HEK293 (cell line): ENCODE measurements around the gene NOXO1.
"Not testable (repeated sequence)": the region's sequence is repeated elsewhere in the genome, so short reads cannot be mapped to it uniquely, and the experiment has no call there.

ENCODE experiments used
- CTCF ChIA-PET: fragments of 350-600 bp; formaldehyde crosslinking; extraction: SDS; loops from one replicate; lab custom pipeline; 2021; ENCODE audit warnings: antibody characterized with exemption; lab: Yijun Ruan, JAX
- POLR2A ChIA-PET: fragments of 300-600 bp; formaldehyde crosslinking; extraction: SDS; loops from one replicate; lab custom pipeline; 2020; ENCODE audit warnings: antibody characterized with exemption, inconsistent platforms; lab: Yijun Ruan, JAX
- H3K27ac ChIP-seq: fragments of 200-500 bp; sonication (Bioruptor generic); 2 replicates; pipeline ENCODE4 v1.5.1; 2014; ENCODE audit warnings: low read depth, low read length, control low read depth, inconsistent platforms; ENCODE audit errors: extremely low read depth
- H3K36me3 ChIP-seq, 2 experiments: fragments of 200-500 bp in 1 of 2; sonication (Bioruptor generic) in 1 of 2; 1 replicate in 1 of 2; 2 replicates in 1 of 2; pipeline ENCODE4 v1.5.1; 2014 to 2017; ENCODE audit warnings: inconsistent platforms in 2 of 2, low read length in 2 of 2; ENCODE audit not compliant: control insufficient read depth in 2 of 2, insufficient read depth in 1 of 2
- H3K4me1 ChIP-seq: fragments of 200-500 bp; sonication (Bioruptor generic); 2 replicates; pipeline ENCODE4 v1.5.1; 2014; ENCODE audit warnings: mild to moderate bottlenecking, low read length, inconsistent platforms; ENCODE audit not compliant: control insufficient read depth, insufficient read depth
- H3K4me3 ChIP-seq: 2 replicates; pipeline ENCODE4 v1.5.1; 2011; ENCODE audit warnings: low read depth, mild to moderate bottlenecking, control low read depth, low read length, moderate library complexity
- H3K9me3 ChIP-seq: fragments of 200-500 bp; sonication (Bioruptor generic); 2 replicates; pipeline ENCODE4 v1.5.1; 2014; ENCODE audit warnings: low read depth, low read length, inconsistent platforms; ENCODE audit not compliant: control insufficient read depth, insufficient read depth
- BCL11A ChIP-seq: fragments of 450-650 bp; formaldehyde crosslinking; IDR thresholded peaks from 2 replicates; pipeline ENCODE4 v1.5.1; 2016; ENCODE audit warnings: low read depth, missing biosample characterization, missing genetic modification characterization
- KLF1 ChIP-seq: fragments of 450-650 bp; formaldehyde crosslinking; IDR thresholded peaks from 2 replicates; pipeline ENCODE4 v1.5.1; 2016; ENCODE audit warnings: missing biosample characterization, missing genetic modification characterization
- KLF10 ChIP-seq: fragments of 450-650 bp; IDR thresholded peaks from 2 replicates; pipeline ENCODE4 v1.5.1; 2018; ENCODE audit warnings: missing biosample characterization, mild to moderate bottlenecking, missing genetic modification characterization
- KLF16 ChIP-seq: fragments of 450-650 bp; formaldehyde crosslinking; IDR thresholded peaks from 2 replicates; pipeline ENCODE4 v1.5.1; 2017; ENCODE audit warnings: missing biosample characterization, missing genetic modification characterization
- MZF1 ChIP-seq: fragments of 450-650 bp; formaldehyde crosslinking; IDR thresholded peaks from 2 replicates; pipeline ENCODE4 v1.5.1; 2017; ENCODE audit warnings: missing biosample characterization, missing genetic modification characterization, borderline replicate concordance
- OVOL3 ChIP-seq: fragments of 450-650 bp; formaldehyde crosslinking; IDR thresholded peaks from 2 replicates; pipeline ENCODE4 v1.5.1; 2016; ENCODE audit warnings: missing biosample characterization, missing genetic modification characterization
- SP2 ChIP-seq: fragments of 450-650 bp; formaldehyde crosslinking; IDR thresholded peaks from 2 replicates; pipeline ENCODE4 v1.5.1; 2016; ENCODE audit warnings: missing biosample characterization, missing genetic modification characterization
- ZNF18 ChIP-seq: fragments of 450-650 bp; formaldehyde crosslinking; IDR thresholded peaks from 2 replicates; pipeline ENCODE4 v1.5.1; 2016; ENCODE audit warnings: missing biosample characterization, missing genetic modification characterization
- ZNF302 ChIP-seq: fragments of 450-650 bp; formaldehyde crosslinking; IDR thresholded peaks from 2 replicates; pipeline ENCODE4 v1.5.1; 2016; ENCODE audit warnings: missing biosample characterization, missing genetic modification characterization, low read depth
- ZNF391 ChIP-seq: fragments of 450-650 bp; formaldehyde crosslinking; IDR thresholded peaks from 2 replicates; pipeline ENCODE4 v1.5.1; 2016; ENCODE audit warnings: low read depth, missing biosample characterization, missing genetic modification characterization, borderline replicate concordance
- ZNF423 ChIP-seq: fragments of 450-650 bp; formaldehyde crosslinking; IDR thresholded peaks from 2 replicates; pipeline ENCODE4 v1.5.1; 2016; ENCODE audit warnings: missing biosample characterization, missing genetic modification characterization
- ZNF426 ChIP-seq: fragments of 450-650 bp; formaldehyde crosslinking; IDR thresholded peaks from 2 replicates; pipeline ENCODE4 v1.5.1; 2017; ENCODE audit warnings: missing biosample characterization, missing genetic modification characterization, mild to moderate bottlenecking, inconsistent platforms, moderate library complexity
- ZNF449 ChIP-seq: fragments of 450-650 bp; formaldehyde crosslinking; IDR thresholded peaks from 2 replicates; pipeline ENCODE4 v1.5.1; 2017; ENCODE audit warnings: missing biosample characterization, mild to moderate bottlenecking, missing genetic modification characterization, moderate library complexity
- ZNF501 ChIP-seq: fragments of 450-650 bp; formaldehyde crosslinking; IDR thresholded peaks from 2 replicates; pipeline ENCODE4 v1.5.1; 2016; ENCODE audit warnings: missing biosample characterization, missing genetic modification characterization
- ZNF639 ChIP-seq: fragments of 450-650 bp; formaldehyde crosslinking; IDR thresholded peaks from 2 replicates; pipeline ENCODE4 v1.5.1; 2016; ENCODE audit warnings: missing biosample characterization, missing genetic modification characterization
- ZNF658 ChIP-seq: fragments of 450-650 bp; formaldehyde crosslinking; IDR thresholded peaks from 2 replicates; pipeline ENCODE4; 2016; ENCODE audit warnings: missing biosample characterization, missing genetic modification characterization
- ZNF660 ChIP-seq: fragments of 450-650 bp; IDR thresholded peaks from 2 replicates; pipeline ENCODE4 v1.5.1; 2018; ENCODE audit warnings: missing biosample characterization, mild to moderate bottlenecking, missing genetic modification characterization
- ZNF670 ChIP-seq: fragments of 450-650 bp; formaldehyde crosslinking; IDR thresholded peaks from 2 replicates; pipeline ENCODE4 v1.5.1; 2016; ENCODE audit warnings: missing biosample characterization, missing genetic modification characterization, low read depth
- ZNF776 ChIP-seq: fragments of 450-650 bp; formaldehyde crosslinking; IDR thresholded peaks from 2 replicates; pipeline ENCODE4 v1.5.0; 2017; ENCODE audit warnings: missing biosample characterization, missing genetic modification characterization, borderline replicate concordance
- ZSCAN23 ChIP-seq: fragments of 450-650 bp; formaldehyde crosslinking; IDR thresholded peaks from 2 replicates; pipeline ENCODE4 v1.5.1; 2016; ENCODE audit warnings: missing biosample characterization, missing genetic modification characterization
- TF ChIP-seq, protein P1 (sequence below): fragments of 450-650 bp; formaldehyde crosslinking; IDR thresholded peaks from 2 replicates; pipeline ENCODE4 v1.5.1; 2016; ENCODE audit warnings: missing biosample characterization, missing genetic modification characterization, low read depth
- TF ChIP-seq, protein P2 (sequence below): fragments of 450-650 bp; formaldehyde crosslinking; IDR thresholded peaks from 2 replicates; pipeline ENCODE4 v1.5.1; 2016; ENCODE audit warnings: missing biosample characterization, missing genetic modification characterization

The NOXO1 gene

DNA sequence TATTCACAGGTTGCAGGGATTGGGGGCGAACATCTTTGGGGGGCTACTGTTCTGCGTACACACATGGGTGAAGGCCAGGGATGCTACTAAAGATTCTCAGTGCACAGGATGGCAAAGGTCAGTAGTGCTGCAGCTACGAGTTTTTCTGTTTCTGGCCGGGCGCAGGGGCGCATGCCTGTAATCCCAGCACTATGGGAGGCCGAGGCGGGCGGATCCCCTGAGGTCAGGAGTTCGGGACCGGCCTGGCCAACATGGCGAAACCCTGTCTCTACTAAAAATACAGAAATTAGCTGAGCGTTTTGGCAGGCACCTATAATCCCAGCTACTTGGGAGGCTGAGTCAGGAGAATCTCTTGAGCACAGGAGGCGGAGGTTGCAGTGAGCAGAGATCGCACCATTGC is 32.3 kb upstream of the NOXO1 start:
- ChIA-PET POLR2A (interaction anchor here (1.9 kb wide), 1 partner anchor 49 kb away, joined by 5 read pairs; the partner anchor contains the start of gene RPS2), CTCF (interaction anchor here (1.1 to 2.5 kb wide), 3 partner anchors 9 to 138 kb away, joined by 3 to 11 read pairs (median 11); no protein-coding TSS in a partner anchor)
- H3K9me3 ChIP-seq, result no peaks in the 10 kb centered on the region
- peaks cover 9% of the 10 kb centered on the region for H3K4me1 ChIP-seq
- H3K4me3 ChIP-seq, result no peak overlapping the region
- TF ChIP-seq MZF1 (no peak), ZNF391 (no peak), KLF16 (tag by site-specific recombination) (no peak), ZNF670 (no peak), ZNF658 (tag by site-specific recombination) (no peak), ZNF426 (tag by site-specific recombination) (no peak), ZNF302 (tag by site-specific recombination) (no peak), OVOL3 (tag by site-specific recombination) (no peak), BCL11A (tag by site-specific recombination) (no peak)
- TF ChIP-seq, protein P1, sequence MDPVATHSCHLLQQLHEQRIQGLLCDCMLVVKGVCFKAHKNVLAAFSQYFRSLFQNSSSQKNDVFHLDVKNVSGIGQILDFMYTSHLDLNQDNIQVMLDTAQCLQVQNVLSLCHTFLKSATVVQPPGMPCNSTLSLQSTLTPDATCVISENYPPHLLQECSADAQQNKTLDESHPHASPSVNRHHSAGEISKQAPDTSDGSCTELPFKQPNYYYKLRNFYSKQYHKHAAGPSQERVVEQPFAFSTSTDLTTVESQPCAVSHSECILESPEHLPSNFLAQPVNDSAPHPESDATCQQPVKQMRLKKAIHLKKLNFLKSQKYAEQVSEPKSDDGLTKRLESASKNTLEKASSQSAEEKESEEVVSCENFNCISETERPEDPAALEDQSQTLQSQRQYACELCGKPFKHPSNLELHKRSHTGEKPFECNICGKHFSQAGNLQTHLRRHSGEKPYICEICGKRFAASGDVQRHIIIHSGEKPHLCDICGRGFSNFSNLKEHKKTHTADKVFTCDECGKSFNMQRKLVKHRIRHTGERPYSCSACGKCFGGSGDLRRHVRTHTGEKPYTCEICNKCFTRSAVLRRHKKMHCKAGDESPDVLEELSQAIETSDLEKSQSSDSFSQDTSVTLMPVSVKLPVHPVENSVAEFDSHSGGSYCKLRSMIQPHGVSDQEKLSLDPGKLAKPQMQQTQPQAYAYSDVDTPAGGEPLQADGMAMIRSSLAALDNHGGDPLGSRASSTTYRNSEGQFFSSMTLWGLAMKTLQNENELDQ, result no peak
- H3K27ac ChIP-seq, result no peak overlapping the region
- peaks cover 0 to under 1% of the 10 kb centered on the region in 2 experiments; a peak in 1 of 3 replicates for H3K36me3 ChIP-seq

GRCh38 chr16:2011726-2012125 is 30.5 kb upstream of the NOXO1 start:
- not testable (repeated sequence) for H3K27ac ChIP-seq, H3K4me3 ChIP-seq, H3K9me3 ChIP-seq
- TF ChIP-seq ZNF18, result peak; percentile 95
- POLR2A ChIA-PET, result interaction anchor here (0.6 to 2.0 kb wide), 4 partner anchors 8 to 496 kb away, joined by 5 to 11 read pairs (median 6); partner anchors contain the start of genes RPS2 and TRAF7
- CTCF ChIA-PET, result interaction anchor here (0.9 to 2.5 kb wide), 6 partner anchors 8 to 142 kb away, joined by 3 to 11 read pairs (median 6); no protein-coding TSS in a partner anchor
- peaks cover 0 to 14% of the 10 kb centered on the region in 2 experiments; a peak in 1 of 3 replicates for H3K36me3 ChIP-seq
- H3K4me1 ChIP-seq, result peaks cover 27% of the 10 kb centered on the region

DNA sequence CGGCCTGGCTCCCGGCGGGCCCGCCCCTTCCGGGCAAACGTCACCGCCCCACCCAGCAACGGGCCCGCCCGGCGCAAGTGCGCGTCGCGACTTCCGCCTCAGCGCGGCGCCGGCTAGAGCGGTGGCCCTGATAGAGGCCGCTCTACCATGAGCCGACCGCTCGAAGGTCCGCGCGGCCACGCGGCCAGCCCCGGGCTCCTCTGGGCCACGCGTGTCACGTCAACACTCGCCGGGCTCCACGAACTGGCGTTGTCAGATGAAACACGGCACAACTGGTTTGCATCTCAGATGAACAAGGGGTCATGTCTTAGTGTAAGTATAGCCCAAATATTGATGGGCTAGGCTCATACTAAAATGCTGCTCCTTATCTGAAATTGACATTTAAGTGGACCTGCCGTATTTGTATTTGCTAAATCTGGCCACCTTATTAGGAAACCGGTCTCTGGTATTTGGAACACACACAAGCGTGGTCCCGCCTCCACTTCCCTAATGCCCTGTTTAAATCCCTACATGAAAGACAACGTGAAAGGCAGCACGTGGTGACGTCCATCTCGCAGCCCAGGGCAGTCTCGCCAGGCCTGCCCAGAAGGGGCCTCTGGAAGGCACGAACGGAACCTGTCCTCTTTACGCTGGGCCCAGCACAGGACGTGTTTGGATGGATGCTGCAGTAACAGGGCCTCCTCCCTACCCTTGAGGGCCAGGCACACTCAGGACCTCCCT is 28.7 kb upstream of the NOXO1 start, which contains the start of gene ZNF598:
TSS of gene ZNF598 (minus strand) at position 31 of the 720 bp plus-strand sequence.
- H3K9me3 ChIP-seq, result no peaks in the 10 kb centered on the region
- H3K27ac ChIP-seq, result peak within 1 kb of the TSS; percentile 97
- H3K4me1 ChIP-seq, result peaks cover 24% of the 10 kb centered on the region
- ChIA-PET CTCF (interaction anchor here (1.6 kb wide), 1 partner anchor 131 kb away, joined by 7 read pairs; no protein-coding TSS in a partner anchor), POLR2A (interaction anchor here (2.7 kb wide), 1 partner anchor 145 kb away, joined by 17 read pairs; the partner anchor contains the start of gene TRAF7)
- peak within 1 kb of the TSS; percentile 75 for H3K4me3 ChIP-seq
- peaks cover 0 to 23% of the 10 kb centered on the region in 2 experiments; a peak in 1 of 3 replicates for H3K36me3 ChIP-seq
- TF ChIP-seq ZNF639 (tag by site-specific recombination), result peak; percentile 65; the same call in 1 of the 2 replicates
- TF ChIP-seq, protein P2, sequence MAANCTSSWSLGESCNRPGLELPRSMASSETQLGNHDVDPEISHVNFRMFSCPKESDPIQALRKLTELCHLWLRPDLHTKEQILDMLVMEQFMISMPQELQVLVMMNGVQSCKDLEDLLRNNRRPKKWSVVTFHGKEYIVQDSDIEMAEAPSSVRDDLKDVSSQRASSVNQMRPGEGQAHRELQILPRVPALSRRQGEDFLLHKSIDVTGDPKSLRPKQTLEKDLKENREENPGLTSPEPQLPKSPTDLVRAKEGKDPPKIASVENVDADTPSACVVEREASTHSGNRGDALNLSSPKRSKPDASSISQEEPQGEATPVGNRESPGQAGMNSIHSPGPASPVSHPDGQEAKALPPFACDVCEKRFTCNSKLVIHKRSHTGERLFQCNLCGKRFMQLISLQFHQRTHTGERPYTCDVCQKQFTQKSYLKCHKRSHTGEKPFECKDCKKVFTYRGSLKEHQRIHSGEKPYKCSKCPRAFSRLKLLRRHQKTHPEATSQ (tag by site-specific recombination), result no peak; the same call in 1 of the 2 replicates
- peak; percentile 66 for TF ChIP-seq ZNF660
- no peak for TF ChIP-seq ZNF776 (tag by site-specific recombination)
- TF ChIP-seq ZNF391, result peak; percentile 69; the same call in 1 of the 2 replicates
- TF ChIP-seq ZNF449, result peak; percentile 46; the same call in 1 of the 2 replicates
- TF ChIP-seq ZNF423 (tag by site-specific recombination), result no peak
- peak; percentile 61; the same call in 1 of the 2 replicates for TF ChIP-seq ZNF501 (tag by site-specific recombination)
- TF ChIP-seq SP2 (tag by site-specific recombination), result peak; percentile 51
- peak; percentile 57; the same call in 1 of the 2 replicates for TF ChIP-seq KLF10 (tag by site-specific recombination)
- peak; percentile 49; the same call in 1 of the 2 replicates for TF ChIP-seq ZSCAN23
- peak; percentile 42; the same call in 1 of the 2 replicates for TF ChIP-seq KLF1 (tag by site-specific recombination)
